ENCODE results near the gene DNAH8. TPM values are rescaled to one million over a fixed set of nuclear protein-coding genes. Genes with fewer than 3 reads are reported as not detected.
"Not testable (repeated sequence)": the region's sequence is repeated elsewhere in the genome, so short reads cannot be mapped to it uniquely, and the experiment has no call there.

DNAH8 gene
- total RNA-seq, 3 donors from 2014 or later (not counting 1 experiment from before 2014, with no cell fraction given), result 0.10 TPM; not detected in 2

DNA sequence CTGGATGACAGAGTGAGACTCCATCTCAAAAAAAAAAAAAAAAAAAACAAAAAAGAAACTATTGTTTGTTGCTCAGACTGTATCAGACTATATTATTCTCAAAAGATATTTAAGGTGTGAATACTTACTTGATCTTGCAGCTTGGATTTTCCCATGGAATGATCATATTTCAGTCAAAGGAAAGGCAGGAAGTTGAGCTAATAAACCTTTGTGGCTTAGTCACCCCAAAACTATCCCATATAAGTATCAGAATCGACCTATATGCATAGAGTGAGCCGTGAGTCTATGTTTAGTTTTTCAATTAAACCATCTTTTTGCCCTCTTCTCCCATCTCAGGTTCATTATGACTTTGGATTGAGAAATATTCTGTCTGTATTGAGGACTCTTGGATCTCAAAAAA lies 152.6 kb downstream of the DNAH8 start:
- ATAC-seq, result no peak
- H3K36me3 ChIP-seq (ENCODE audit: control insufficient read depth, insufficient read depth, low read length), result no peaks in the 10 kb centered on the region

DNA sequence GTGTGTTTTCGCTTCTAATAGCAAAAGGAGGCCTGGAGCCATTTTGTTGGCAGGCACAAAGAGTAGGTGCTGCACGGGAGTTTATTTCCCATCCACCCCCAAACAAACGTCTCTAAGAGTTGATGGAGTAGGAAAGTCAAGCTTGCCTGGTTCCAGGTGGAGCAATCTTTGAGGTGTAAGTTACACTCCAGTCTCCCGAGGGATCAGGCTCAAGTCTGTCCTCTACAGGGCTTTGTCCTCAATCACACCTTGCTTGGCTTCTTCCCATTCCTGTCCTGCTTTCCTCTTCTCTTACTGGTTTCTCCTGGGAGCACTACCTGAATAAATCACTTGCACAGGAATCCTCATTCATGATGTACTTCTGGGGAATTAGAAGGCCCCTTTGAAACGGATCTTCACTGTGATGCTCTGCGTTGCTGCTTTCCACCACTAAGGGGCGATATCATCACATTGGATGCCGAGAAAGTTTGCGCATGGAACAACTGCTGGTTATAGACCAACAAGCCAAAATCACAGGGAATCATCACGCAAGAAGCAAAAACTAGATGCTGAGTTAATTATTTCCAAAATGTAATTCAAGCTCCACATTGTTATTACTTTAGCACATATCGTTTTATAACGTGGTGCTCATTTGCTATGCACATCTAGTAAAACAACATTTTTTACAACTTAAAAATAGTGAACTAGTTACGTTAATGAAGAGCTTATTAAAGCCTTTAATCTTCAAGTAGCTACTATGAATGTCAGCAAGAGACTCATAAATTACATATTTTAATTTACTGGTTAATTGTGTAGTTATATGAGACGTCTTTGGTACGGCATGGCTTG lies 156.8 kb downstream of the DNAH8 start:
- H3K27ac Mint-ChIP-seq, result peak overlapping the region in 1 of 2 donors; percentile 9
- intact Hi-C loops (cut with micrococcal nuclease), result loop anchor here (1.0 to 5.0 kb wide), 3 partner anchors 61 to 431 kb away; no protein-coding TSS in a partner anchor
- peaks cover 11% of the 10 kb centered on the region for H3K4me1 ChIP-seq (ENCODE audit: control insufficient read depth, insufficient read depth, low read length)

More for the DNA sequence above, 152.6 kb downstream of the DNAH8 start:
- peaks cover 0 to 7% of the 10 kb centered on the region in 2 donors for H3K4me1 Mint-ChIP-seq
- DNase-seq, result no peak
- H3K27ac ChIP-seq (ENCODE audit: low read length), result no peak overlapping the region
- peaks cover 10 to 36% of the 10 kb centered on the region in 2 donors for H3K27me3 Mint-ChIP-seq (ENCODE audit: low read depth in 2 of 2)
- no peaks in the 10 kb centered on the region for H3K36me3 Mint-ChIP-seq
- H3K9me3 ChIP-seq (ENCODE audit: control insufficient read depth, insufficient read depth, low read length), result no peaks in the 10 kb centered on the region
- 100% methylated on average over 2 of the region's 2 CpGs for WGBS (ENCODE audit: insufficient coverage)
- TF ChIP-seq, protein P1, sequence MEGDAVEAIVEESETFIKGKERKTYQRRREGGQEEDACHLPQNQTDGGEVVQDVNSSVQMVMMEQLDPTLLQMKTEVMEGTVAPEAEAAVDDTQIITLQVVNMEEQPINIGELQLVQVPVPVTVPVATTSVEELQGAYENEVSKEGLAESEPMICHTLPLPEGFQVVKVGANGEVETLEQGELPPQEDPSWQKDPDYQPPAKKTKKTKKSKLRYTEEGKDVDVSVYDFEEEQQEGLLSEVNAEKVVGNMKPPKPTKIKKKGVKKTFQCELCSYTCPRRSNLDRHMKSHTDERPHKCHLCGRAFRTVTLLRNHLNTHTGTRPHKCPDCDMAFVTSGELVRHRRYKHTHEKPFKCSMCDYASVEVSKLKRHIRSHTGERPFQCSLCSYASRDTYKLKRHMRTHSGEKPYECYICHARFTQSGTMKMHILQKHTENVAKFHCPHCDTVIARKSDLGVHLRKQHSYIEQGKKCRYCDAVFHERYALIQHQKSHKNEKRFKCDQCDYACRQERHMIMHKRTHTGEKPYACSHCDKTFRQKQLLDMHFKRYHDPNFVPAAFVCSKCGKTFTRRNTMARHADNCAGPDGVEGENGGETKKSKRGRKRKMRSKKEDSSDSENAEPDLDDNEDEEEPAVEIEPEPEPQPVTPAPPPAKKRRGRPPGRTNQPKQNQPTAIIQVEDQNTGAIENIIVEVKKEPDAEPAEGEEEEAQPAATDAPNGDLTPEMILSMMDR (IDR thresholded peaks at IDR 0.05), result no peak
- H3K4me3 Mint-ChIP-seq, result no peak overlapping the region
- H3K9me3 Mint-ChIP-seq, result no peaks in the 10 kb centered on the region
- no peaks in the 10 kb centered on the region for H3K4me1 ChIP-seq (ENCODE audit: control insufficient read depth, insufficient read depth, low read length)
- no peak overlapping the region for H3K27ac Mint-ChIP-seq
- intact Hi-C loops (cut with micrococcal nuclease), result no loop called here
- H3K4me3 ChIP-seq (ENCODE audit: low read length), result no peak overlapping the region
- no peaks in the 10 kb centered on the region for H3K27me3 ChIP-seq (ENCODE audit: control insufficient read depth, insufficient read depth, low read length)

DNA sequence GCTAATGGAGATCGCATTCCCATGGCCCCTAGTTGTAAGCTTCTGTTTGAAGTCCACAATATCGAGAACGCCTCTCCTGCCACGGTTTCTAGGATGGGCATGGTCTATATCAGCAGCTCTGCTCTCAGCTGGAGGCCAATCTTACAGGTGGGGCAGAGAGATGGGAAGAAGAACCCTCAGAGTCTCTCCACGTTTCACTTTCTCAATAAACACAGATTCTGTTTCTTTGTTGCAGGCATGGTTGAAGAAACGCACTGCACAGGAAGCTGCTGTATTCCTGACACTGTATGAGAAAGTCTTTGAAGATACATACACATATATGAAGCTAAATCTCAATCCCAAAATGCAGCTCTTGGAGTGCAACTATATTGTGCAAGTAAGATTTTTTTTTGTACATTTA lies 157.9 kb downstream of the DNAH8 start:
- Mint-ChIP-seq H3K4me1 (peaks cover 29 to 51% of the 10 kb centered on the region in 2 donors), H3K9me3 (no peaks in the 10 kb centered on the region), H3K27me3 (ENCODE audit: low read depth in 2 of 2) (peaks cover 2 to 14% of the 10 kb centered on the region in 2 donors), H3K27ac (no peak overlapping the region), H3K36me3 (peaks cover 1% of the 10 kb centered on the region), H3K4me3 (no peak overlapping the region)
- intact Hi-C loops (cut with micrococcal nuclease), result loop anchor here (5.0 kb wide), 1 partner anchor 229 kb away; no protein-coding TSS in a partner anchor
- ATAC-seq (no peak), DNase-seq (peak in 1 of 2 donors; percentile 7)
- 83% methylated on average over 5 of the region's 6 CpGs for WGBS (ENCODE audit: insufficient coverage)
- no peak overlapping the region for H3K27ac ChIP-seq (ENCODE audit: low read length)
- no peaks in the 10 kb centered on the region for H3K27me3 ChIP-seq (ENCODE audit: control insufficient read depth, insufficient read depth, low read length)
- peaks cover 12% of the 10 kb centered on the region for H3K4me1 ChIP-seq (ENCODE audit: control insufficient read depth, insufficient read depth, low read length)
- no peak overlapping the region for H3K4me3 ChIP-seq (ENCODE audit: low read length)
- TF ChIP-seq, protein P1 (IDR thresholded peaks at IDR 0.05), result no peak
- no peaks in the 10 kb centered on the region for H3K36me3 ChIP-seq (ENCODE audit: control insufficient read depth, insufficient read depth, low read length)
- no peaks in the 10 kb centered on the region for H3K9me3 ChIP-seq (ENCODE audit: control insufficient read depth, insufficient read depth, low read length)

More for the DNA sequence above, 156.8 kb downstream of the DNAH8 start:
- no peak overlapping the region for H3K4me3 ChIP-seq (ENCODE audit: low read length)
- 42% methylated on average over 13 of the region's 15 CpGs for WGBS (ENCODE audit: insufficient coverage)
- H3K4me1 Mint-ChIP-seq, result peaks cover 19 to 41% of the 10 kb centered on the region in 2 donors
- ATAC-seq (peak; percentile 58 to 64 (median 59)), DNase-seq (peak; percentile 63 to 79)
- TF ChIP-seq, protein P1 (IDR thresholded peaks at IDR 0.05), result peak; percentile 99
- no peaks in the 10 kb centered on the region for H3K9me3 Mint-ChIP-seq
- H3K27me3 Mint-ChIP-seq (ENCODE audit: low read depth in 2 of 2), result peaks cover 2 to 17% of the 10 kb centered on the region in 2 donors
- no peaks in the 10 kb centered on the region for H3K36me3 Mint-ChIP-seq
- no peak overlapping the region for H3K27ac ChIP-seq (ENCODE audit: low read length)
- H3K4me3 Mint-ChIP-seq, result no peak overlapping the region
- H3K36me3 ChIP-seq (ENCODE audit: control insufficient read depth, insufficient read depth, low read length), result no peaks in the 10 kb centered on the region
- no peaks in the 10 kb centered on the region for H3K27me3 ChIP-seq (ENCODE audit: control insufficient read depth, insufficient read depth, low read length)
- H3K9me3 ChIP-seq (ENCODE audit: control insufficient read depth, insufficient read depth, low read length), result no peaks in the 10 kb centered on the region

DNA sequence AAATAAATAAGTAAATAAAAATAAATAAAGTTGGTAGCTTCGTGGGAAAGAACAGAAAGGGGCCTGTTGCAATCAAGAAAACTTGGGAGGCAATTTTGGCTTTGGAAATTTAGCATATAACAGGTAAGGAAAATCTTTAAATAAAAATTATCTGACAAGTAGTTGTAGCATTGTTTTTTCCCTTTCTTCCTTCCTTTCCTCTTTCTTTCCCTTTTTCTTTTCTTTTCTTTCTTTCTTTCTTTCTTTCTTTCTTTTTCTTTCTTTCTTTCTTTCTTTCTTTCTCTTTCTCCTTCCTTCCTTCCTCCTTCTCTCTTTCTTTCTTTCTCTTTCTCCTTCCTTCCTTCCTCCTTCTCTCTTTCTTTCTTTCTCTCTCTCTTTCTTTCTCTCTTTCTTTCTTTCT lies 158.7 kb downstream of the DNAH8 start:
- not testable (repeated sequence) for H3K4me3 ChIP-seq (ENCODE audit: low read length); H3K36me3 Mint-ChIP-seq; H3K27me3 Mint-ChIP-seq (ENCODE audit: low read depth in 2 of 2); H3K9me3 Mint-ChIP-seq; H3K27ac ChIP-seq (ENCODE audit: low read length); H3K27me3 ChIP-seq (ENCODE audit: control insufficient read depth, insufficient read depth, low read length); H3K36me3 ChIP-seq (ENCODE audit: control insufficient read depth, insufficient read depth, low read length); H3K9me3 ChIP-seq (ENCODE audit: control insufficient read depth, insufficient read depth, low read length); DNase-seq; H3K4me3 Mint-ChIP-seq; ATAC-seq
- Mint-ChIP-seq H3K4me1 (peaks cover 33 to 56% of the 10 kb centered on the region in 2 donors), H3K27ac (peak overlapping the region in 1 of 2 donors; percentile 95)
- intact Hi-C loops (cut with micrococcal nuclease), result loop anchor here (5.0 kb wide), 1 partner anchor 228 kb away; no protein-coding TSS in a partner anchor
- H3K4me1 ChIP-seq (ENCODE audit: control insufficient read depth, insufficient read depth, low read length), result peaks cover 12% of the 10 kb centered on the region
- WGBS (ENCODE audit: insufficient coverage), result 100% methylated on average over 1 of the region's 1 CpG
